NCI-H2081 (cell line): ENCODE measurements around the gene OPCML.

Source experiments
- DNase-seq, 2 experiments: peaks; one replicate each; lab custom pipeline; 2025; lab: John Stamatoyannopoulos, UW

Gene OPCML

GRCh38 chr11:133409799-133410198 lies 122.5 kb downstream of the OPCML start:
- no peak for DNase-seq

- no peak for DNase-seq
Observed at GRCh38 chr11:133408936-133409335, 123.4 kb downstream of the OPCML start.

GRCh38 chr11:133408402-133408801 lies 123.9 kb downstream of the OPCML start:
- no peak for DNase-seq

- DNase-seq = no peak
Observed at GRCh38 chr11:133406489-133406888, 125.8 kb downstream of the OPCML start.

GRCh38 chr11:133403900-133404299 lies 128.4 kb downstream of the OPCML start:
- DNase-seq = peak in 1 of 2 experiments; percentile 16

GRCh38 chr11:133402551-133402950 lies 129.8 kb downstream of the OPCML start:
- DNase-seq = no peak

GRCh38 chr11:133399855-133400625 lies 132.3 kb downstream of the OPCML start:
- no peak for DNase-seq

- DNase-seq = no peak
Observed at GRCh38 chr11:133399294-133399693, 133.0 kb downstream of the OPCML start.

- DNase-seq = no peak
Observed at GRCh38 chr11:133390803-133391202, 141.5 kb downstream of the OPCML start.

- no peak for DNase-seq
Observed at GRCh38 chr11:133388975-133389568, 143.2 kb downstream of the OPCML start.

- DNase-seq = no peak
Observed at GRCh38 chr11:133388260-133388659, 144.0 kb downstream of the OPCML start.

- DNase-seq = no peak
Observed at GRCh38 chr11:133386852-133387251, 145.4 kb downstream of the OPCML start.

- peak; percentile 18 to 62 for DNase-seq
Observed at GRCh38 chr11:133386262-133386661, 146.0 kb downstream of the OPCML start.

- no peak for DNase-seq
Observed at GRCh38 chr11:133385781-133386180, 146.5 kb downstream of the OPCML start.

GRCh38 chr11:133384731-133385130 lies 147.6 kb downstream of the OPCML start:
- no peak for DNase-seq

GRCh38 chr11:133383689-133384088 lies 148.6 kb downstream of the OPCML start:
- no peak for DNase-seq

- no peak for DNase-seq
Observed at GRCh38 chr11:133383201-133383600, 149.1 kb downstream of the OPCML start.

- no peak for DNase-seq
Observed at GRCh38 chr11:133382131-133382812, 150.0 kb downstream of the OPCML start.

GRCh38 chr11:133381761-133382130 lies 150.6 kb downstream of the OPCML start:
- DNase-seq = no peak

- no peak for DNase-seq
Observed at GRCh38 chr11:133366147-133366546, 166.2 kb downstream of the OPCML start.

GRCh38 chr11:133362916-133363315 lies 169.4 kb downstream of the OPCML start:
- DNase-seq = no peak

GRCh38 chr11:133362156-133362555 lies 170.1 kb downstream of the OPCML start:
- DNase-seq = no peak

GRCh38 chr11:133361689-133361994 lies 170.7 kb downstream of the OPCML start:
- DNase-seq = no peak
